ENCODE measurements around the gene KCNJ1. TPM values are rescaled to one million over a fixed set of nuclear protein-coding genes. Genes with fewer than 3 reads are reported as not detected.

The KCNJ1 gene
- total RNA-seq, 4 donors from 2014 or later: 0.44 to 1.4 TPM; not detected in 2

GRCh38 chr11:128804481-128804880 is 62.6 kb downstream of the KCNJ1 start:
- TF ChIP-seq, protein P1, sequence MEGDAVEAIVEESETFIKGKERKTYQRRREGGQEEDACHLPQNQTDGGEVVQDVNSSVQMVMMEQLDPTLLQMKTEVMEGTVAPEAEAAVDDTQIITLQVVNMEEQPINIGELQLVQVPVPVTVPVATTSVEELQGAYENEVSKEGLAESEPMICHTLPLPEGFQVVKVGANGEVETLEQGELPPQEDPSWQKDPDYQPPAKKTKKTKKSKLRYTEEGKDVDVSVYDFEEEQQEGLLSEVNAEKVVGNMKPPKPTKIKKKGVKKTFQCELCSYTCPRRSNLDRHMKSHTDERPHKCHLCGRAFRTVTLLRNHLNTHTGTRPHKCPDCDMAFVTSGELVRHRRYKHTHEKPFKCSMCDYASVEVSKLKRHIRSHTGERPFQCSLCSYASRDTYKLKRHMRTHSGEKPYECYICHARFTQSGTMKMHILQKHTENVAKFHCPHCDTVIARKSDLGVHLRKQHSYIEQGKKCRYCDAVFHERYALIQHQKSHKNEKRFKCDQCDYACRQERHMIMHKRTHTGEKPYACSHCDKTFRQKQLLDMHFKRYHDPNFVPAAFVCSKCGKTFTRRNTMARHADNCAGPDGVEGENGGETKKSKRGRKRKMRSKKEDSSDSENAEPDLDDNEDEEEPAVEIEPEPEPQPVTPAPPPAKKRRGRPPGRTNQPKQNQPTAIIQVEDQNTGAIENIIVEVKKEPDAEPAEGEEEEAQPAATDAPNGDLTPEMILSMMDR (IDR thresholded peaks at IDR 0.05; ENCODE audit: low read depth): no peak

GRCh38 chr11:128803449-128804245 is 63.4 kb downstream of the KCNJ1 start:
- TF ChIP-seq, protein P1 (IDR thresholded peaks at IDR 0.05; ENCODE audit: low read depth): no peak

GRCh38 chr11:128803011-128803410 is 64.1 kb downstream of the KCNJ1 start:
- TF ChIP-seq, protein P1 (IDR thresholded peaks at IDR 0.05; ENCODE audit: low read depth): no peak

- TF ChIP-seq, protein P1 (IDR thresholded peaks at IDR 0.05; ENCODE audit: low read depth): no peak
These were observed 64.6 kb downstream of the KCNJ1 start for GRCh38 chr11:128802358-128802981.

- TF ChIP-seq, protein P1 (IDR thresholded peaks at IDR 0.05; ENCODE audit: low read depth): no peak
These were observed 66.2 kb downstream of the KCNJ1 start for GRCh38 chr11:128800871-128801417.

- TF ChIP-seq, protein P1 (IDR thresholded peaks at IDR 0.05; ENCODE audit: low read depth): no peak
These were observed 70.8 kb downstream of the KCNJ1 start for GRCh38 chr11:128796270-128796669.

- TF ChIP-seq, protein P1 (IDR thresholded peaks at IDR 0.05; ENCODE audit: low read depth): no peak
These were observed 76.9 kb downstream of the KCNJ1 start for GRCh38 chr11:128790196-128790595.
